TTC549 (cell line): ENCODE results near the gene FAM107A.

Experiments used
- FAIRE-seq: peaks from 2 replicates; lab custom pipeline; 2012; peaks lifted over from hg19 to GRCh38; lab: Jason Lieb, UNC

FAM107A gene, protein sequence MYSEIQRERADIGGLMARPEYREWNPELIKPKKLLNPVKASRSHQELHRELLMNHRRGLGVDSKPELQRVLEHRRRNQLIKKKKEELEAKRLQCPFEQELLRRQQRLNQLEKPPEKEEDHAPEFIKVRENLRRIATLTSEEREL

DNA sequence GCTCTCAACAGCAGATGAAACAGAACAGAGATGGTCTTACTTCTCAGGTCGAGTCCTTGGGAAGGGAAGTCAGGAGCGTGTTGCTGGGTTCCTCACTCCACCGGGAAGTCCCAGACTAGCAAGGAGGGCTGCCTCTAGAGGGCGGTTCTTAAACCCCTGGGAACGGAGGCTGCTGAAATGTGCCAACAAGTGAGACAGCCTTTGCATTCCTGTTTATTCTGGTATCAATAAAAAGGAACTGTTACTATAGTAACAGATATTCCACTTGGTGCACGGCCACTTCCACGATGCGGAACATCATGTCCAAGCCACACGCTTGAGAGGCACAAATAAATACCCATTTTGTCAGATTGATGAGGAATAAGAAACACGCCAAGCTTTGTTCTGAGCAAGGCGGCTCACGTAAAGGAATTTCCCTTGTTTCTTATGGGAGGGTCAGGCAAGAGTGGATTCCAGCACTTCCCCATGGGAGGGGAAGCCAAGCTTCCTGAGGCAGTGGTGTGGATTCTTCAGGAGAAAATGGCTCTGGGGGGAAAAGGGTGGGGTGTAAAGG is at the start of gene FAM107A:
Gene FAM107A (minus strand): TSS at position 123 of the 553 bp plus-strand sequence. CDS start 7,531 bp downstream, outside the sequence.
- no peak for FAIRE-seq

DNA sequence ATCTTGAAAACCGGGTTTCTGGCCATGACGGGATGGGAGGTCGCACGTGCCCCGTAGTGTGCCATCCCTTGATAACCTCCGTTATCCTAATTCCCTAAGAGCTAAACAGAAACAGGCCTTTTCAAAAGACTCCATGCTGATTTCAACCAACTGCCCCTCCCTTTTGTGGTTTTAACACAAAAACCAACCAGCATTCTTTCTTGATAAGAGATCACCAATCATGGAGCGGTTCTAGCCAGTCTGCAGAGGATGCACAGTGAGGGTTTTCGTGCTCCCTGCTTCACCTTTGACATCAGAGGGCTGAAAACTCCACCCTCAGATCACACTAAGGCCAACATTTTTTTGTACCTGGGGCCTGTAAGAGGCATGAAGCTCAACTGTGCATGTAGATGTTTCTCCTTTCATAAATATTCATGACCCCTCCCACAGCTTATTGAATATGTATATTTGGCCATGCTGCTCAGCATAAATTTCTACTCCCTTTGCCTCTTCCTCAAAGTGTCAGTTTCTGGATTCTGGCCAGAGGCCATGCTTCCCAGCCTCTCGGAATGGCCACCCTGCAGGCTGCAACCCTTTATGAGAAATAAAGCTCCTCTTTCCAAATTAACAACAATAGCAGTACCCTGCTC is 48.1 kb upstream of the FAM107A start:
- no peak for FAIRE-seq

DNA sequence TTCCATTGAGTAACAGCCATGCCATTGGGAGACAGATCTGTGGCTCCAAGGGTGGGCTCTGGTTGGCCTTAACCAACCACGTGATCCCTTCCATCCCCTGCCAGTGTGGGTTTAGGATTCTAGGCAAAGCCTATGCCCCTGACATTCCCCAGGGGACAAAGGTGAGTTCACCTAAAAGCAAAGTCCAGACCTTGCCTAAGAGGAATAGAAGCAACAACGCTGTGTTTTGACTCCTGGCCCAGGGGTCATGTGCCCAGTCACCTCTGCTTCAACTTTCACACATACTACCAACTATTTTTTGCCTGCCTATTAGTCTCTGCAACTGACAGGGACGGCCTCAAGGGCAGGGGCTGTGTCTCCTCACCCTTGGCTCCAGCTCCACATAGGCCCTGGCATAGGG is 47.4 kb upstream of the FAM107A start:
- FAIRE-seq: no peak

DNA sequence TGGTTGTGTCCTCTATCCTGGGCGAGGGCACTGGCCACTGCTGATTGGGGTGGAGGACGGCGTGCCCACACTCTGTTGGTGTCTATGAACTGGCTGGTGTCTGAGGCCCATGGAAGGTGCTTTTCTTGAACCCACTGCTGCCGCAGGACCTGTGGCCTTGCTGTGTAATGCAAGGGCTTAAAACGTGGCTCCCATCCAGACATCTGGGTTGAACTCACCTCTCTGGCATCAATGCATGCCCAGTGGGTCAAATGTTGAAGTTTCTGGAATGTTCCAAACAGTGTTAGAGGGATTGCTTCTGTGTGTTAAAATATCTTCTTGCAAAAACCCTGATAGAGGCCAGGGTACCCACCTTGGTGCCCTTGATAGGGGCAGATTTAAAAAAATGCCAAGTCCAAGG is 46.8 kb upstream of the FAM107A start:
- FAIRE-seq: no peak

DNA sequence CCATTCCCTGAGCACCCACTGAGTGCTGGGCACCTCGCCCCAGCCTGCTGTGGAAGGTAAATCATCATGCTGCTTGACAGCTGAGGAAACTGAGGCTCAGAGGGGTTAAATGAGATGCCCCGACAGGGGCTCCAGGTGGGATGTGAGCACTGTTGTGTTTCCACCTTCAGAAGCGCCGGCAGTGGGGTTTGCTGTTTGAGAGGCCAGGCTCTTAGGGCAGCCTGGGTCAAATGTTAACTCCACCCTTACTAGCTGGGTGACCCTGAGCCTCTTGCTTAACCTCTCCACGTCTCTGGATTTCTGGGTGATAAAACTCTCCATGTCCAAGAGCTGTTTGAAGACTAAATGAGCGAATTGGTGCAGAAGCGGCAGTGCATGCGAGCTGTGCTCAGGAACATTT is 46.3 kb upstream of the FAM107A start:
- no peak for FAIRE-seq

DNA sequence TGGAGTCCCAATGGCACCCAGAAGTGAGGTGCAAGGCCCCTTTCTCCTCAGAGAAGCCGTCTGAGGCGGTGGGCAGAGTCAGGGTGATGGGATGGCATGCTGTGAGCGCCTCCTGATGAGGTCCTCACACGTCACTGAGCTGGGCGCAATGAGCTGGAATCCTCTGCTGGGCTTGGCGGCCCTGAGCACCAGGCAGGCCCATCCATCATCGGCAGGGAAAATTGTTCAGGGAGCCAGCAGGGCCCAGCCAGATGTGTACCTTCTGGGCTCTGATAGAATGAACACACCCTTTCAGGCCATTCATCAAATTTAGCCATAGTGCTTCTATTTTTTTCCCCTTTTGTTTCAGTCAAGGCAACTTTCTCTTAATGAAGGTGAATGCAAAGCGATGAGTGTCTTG is 45.7 kb upstream of the FAM107A start:
- FAIRE-seq: no peak

DNA sequence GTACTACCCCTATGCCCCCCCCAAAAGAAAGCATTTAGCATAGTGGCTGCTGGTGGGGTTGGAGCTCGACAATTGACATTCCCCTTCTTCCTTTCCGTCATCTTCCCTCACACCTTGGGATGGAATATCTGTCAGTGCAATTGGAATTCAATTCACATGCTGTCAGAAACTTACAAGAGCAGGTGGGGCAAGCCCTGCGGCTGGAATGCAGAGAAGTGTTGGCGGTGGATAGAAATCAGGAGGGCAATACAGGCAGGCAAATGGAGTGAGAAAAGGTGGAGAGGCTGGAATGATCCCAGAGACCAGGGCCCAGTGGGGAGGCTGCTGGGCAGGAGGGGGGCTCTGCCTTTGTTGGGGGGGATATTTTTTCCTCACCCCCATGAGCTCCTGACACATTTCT is 45.2 kb upstream of the FAM107A start:
- no peak for FAIRE-seq

DNA sequence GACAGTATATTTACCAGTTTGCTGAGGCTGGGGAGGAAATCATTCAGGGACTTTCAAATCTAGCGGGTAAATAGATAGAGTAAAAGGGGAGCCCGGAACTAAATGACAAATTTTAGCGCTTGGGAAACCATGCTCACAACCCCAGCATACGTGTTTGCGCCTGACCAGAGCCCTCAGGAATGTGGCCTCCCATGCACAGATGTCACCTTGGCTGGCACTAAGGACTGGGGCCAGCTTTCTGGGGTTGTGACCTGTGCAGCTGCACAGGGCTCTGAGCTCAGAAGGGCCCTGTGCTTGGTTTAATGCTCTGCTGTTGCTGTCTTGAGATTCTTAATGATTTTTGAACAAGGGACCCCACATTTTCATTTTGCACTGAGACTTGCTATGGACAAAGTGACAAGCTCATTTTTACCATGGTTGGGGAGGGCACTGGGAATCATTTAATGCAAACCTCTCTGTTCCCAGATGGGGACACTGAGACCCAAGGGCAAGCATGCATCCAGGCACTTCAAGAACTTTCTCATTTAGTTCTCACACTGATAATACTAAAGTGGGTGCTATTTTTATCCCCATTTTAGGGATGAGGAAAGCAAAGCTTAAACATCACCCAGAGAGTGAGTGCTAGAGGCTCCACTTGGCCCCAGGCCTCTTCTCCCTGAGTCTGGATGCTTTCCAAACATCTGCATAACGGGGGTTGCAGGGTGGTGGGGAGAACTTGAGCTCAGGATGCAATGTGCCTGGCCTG is 44.1 kb upstream of the FAM107A start:
- FAIRE-seq: no peak

DNA sequence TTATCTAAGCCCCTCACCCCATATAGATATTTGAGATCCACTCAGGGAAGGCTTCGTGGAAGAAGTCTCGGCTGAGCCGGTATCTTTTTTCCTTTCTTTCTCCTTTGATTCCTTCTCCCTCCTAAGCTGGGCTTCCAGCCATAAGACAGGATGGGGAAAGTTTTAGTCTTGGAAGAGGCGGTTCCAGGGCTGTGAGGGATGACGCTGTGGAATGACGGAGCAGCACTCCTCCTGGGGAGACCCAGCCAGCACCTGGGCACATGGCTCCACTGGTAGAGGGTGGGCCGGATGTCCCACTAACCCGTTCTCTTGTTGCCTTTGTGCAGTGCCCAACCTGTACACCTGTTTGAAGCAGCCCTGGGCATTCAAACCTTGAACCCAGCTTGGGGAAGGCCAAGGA is 43.2 kb upstream of the FAM107A start:
- no peak for FAIRE-seq

DNA sequence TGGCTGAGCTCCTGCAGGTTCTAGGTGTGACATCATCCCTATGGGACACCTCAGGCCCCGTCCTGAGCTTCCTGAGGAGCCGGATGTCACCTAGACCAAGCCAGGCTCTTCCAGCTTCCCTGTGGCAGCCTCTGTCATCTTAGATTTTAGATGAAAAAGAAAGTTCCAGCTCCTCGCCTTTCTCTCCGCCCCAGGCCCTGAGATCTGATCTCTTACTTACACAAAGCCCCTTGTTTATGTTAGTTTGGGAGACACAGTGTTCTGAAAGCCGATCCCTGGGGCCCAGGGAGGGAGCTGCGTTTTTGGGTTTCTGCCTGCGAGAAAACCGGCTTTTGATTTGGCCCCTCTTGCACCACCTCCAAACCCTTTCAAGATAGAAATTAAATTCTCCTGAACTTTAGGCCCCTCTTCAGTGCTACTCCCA is 40.2 kb upstream of the FAM107A start:
- no peak for FAIRE-seq

DNA sequence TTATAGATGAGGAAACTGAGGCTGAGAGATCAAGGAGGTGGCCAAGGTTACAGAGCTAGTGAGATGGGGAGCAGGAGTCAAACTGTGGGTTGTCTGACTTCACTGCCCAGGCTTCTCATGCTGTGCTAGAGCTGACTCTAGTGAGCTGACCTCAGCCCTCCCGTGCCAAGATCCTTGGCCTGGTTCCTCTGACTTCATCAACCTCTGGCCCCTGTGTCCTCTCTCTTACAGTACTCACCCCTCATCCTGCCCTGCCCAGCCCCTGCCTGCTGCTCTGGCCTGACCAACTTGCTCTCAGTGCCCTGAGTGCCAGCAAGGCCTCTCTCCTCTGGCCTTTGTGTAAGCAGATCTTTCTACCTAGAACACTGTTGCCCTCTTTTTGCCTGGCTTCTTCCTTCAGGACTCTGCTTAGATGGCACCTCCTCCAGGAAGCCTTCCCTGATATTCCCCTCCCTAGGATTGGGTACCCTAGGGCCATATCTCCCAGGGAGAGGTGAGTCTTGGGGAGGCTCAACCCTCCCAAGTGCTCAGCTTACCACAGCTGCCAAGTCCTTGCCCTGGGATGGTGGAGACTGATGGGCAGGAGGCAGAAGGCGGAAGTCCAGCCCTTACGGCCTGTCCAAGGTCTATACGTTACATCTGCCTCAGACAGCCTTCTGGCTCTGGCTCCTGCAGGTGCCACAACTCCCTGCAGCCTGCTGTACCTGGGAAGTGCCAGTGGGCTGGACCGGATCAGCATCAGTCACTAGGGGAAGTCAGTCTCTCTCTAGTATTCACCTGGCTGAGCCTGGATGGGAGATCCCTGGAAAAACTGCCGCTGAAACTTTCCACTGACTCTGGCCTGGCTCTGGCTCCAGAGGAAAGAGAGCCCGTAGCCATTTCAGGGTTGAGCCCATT is 36.3 kb upstream of the FAM107A start:
- FAIRE-seq: no peak

DNA sequence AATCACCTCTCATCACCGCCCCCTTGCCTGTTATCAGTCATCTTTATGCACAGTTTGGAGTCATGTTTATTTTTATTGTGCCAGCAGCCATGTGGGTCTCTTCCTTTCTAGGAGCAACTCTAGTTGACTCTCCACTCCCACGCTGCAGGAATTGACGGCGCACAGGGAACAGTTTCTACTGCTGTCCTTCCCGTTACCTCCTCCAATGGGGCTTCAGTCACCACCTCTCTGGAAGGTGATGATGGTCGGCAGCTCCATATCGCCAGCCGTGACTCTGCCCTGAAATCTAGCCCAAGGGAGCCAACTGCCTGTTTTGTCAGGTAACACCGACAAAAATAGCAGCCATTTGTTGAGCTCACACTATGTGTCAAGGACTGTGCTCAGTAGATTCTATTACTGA is 35.6 kb upstream of the FAM107A start:
- FAIRE-seq: no peak

DNA sequence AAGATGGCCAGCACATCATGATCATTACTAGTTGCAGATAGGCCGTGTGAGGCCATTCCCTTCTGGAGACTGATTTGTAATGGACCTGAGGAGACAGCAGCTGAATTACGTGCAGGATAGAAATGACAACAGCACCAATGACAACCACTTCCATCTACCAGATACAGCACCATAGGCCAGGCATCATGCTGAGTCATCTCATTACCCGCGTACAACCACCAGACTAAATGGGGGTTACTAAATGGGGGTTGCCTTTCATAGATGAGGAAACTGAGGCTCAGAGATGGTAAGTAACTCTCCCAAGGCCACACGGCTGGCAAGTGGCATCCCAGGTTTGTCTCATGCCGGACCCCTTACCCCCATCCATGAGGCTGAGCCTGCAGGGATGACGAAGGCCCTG is 32.8 kb upstream of the FAM107A start:
- no peak for FAIRE-seq

DNA sequence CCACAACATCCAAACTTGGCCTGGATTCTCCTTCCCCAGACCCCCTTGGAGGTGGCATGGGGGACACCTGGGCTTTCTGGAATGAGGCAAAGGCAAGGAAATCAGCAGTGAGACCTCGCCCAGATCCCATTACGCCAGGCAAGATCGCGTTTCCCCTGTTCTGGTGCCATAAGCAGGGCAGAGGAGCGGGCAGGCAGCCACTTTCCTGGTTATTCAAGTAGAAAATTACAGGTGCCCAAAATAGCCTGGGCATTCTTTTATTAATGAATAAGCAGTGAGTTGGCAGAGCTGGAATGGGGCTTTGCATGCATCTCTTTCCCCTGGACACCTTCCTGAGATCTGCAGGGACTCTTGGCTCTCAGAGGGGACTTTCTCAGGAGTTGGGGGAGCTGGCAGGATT is 31.5 kb upstream of the FAM107A start:
- FAIRE-seq: no peak

DNA sequence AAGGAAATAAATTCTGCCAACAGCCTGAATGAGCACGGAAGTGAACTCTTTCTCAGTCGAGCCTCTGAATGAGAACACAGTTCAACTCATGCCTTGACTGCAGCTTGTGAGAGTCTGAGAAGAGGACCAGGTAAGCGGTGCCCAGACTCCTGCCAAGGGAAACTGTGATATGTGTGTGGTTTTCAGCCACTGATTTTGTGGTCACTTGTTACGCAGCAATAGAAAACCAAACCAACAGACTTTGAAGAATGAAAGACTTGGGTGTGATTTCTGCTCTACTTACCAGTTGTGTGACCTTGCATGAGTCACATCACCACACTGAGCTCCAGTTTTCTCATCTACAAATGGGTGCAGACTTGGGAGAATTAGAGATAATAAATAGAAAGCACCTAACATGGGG is 30.6 kb upstream of the FAM107A start:
- no peak for FAIRE-seq

DNA sequence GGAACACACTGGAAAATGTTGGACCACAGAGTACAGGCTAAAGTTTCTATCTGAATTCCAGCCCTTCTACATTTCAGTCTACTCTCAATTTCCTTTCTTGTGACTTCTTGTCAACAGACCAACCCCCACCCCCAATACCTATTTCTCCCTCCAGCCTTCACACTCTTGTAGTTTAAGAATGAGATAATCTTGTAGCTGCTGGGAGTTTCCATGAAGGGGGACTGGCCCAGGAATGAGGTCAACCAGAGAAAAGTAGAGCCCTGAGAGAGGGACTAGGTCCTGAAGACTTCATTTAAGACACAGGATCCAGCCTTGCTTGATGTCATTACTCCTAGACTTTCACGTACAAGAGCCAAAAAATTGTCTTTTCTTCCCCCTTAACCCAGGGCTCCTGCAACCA is 29.5 kb upstream of the FAM107A start:
- FAIRE-seq: no peak

DNA sequence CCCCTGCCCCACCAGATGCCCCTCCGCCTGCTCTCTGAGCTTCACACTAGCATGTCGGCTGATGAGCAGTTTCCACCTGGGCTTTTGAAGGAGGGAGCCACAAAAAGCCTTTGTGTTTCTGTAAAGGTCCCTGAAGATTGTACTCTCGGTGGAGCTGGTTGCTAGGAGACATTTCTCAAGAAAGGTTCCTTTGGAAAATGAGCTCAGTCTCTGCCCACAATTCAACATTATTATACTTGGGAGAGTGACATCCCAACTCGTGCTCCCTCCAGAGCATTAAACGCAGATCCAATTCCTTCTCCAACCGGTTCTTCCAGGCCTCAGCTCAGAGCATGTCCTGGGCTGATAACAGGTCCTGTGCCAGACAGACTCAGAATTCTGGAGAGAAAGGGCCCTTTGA is 26.8 kb upstream of the FAM107A start:
- FAIRE-seq: no peak

DNA sequence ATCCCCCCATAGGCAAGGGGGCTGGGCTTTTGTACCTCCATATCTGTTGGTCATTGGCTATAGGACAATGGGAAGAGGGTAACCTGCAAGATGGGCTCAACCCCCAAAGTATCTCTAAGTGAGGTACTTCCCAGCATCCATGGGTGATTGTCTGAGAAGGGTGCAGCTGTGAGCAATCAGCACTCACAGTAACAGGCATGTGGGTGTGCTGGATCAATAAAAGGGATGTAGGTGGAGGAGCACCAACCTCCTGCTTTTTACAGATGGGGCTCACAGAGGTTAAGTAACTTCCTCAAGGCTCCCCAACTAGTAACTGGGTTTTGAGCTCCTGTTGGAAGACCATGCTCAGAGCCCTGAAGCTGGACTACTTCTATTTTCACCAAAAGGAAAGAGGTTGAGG is 26.4 kb upstream of the FAM107A start:
- FAIRE-seq: no peak

DNA sequence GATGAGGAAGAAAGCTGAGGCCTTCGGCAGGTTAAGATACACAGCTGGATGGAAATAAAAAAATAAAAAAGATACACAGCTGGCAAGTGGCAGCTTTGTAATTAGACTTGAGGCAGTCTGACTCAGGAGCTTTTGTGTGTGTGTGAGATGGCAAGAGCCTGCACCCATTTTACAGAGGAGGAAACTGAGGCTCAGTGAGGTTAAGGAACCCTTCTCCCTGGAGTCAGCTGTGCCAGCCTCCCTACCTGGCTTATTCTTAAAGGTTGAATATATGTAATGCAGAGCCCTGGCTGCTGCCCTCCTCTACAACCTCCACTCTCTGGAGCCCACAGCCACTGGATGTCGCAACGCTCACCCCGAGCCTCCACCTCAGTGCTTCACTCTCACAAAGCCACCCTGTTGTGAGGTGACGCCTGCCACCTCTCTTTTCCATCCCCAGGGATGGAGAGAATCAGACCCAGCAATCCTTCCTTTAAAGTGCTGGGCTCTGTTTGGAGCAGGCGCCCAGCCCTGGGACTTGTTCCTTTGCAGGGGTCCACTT is 20.6 kb upstream of the FAM107A start:
- FAIRE-seq: no peak

DNA sequence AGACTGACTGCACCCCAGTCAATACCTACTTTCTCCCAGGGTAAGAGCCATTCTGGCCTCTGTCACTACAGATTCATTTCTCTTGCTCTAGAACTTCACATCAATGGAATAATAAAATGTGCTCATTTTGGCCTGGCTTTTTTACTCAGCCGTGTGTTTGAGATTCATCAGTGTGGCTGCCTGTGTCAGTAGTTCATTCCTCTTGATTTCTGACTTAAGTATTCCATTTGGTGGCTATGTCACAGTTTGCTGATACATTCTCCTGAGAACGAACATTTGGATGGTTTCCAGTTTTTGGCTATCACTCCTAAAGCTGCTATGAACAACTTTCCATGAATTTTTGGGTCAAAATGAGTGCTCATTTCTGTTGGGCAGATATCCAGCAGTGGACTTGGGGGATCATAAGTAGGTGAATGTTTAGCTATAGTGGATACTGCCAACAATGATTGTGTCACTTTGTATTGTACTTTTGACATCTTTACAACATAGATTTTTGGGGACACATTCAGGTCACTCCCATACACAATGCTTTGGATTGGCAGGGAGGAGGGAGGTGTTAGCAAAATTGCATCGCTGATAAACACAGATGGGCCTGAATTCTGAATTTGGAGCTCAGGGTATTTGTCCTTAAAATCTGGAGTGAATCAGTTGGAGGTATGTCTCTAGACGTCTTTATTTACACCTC is 19.8 kb upstream of the FAM107A start:
- no peak for FAIRE-seq

DNA sequence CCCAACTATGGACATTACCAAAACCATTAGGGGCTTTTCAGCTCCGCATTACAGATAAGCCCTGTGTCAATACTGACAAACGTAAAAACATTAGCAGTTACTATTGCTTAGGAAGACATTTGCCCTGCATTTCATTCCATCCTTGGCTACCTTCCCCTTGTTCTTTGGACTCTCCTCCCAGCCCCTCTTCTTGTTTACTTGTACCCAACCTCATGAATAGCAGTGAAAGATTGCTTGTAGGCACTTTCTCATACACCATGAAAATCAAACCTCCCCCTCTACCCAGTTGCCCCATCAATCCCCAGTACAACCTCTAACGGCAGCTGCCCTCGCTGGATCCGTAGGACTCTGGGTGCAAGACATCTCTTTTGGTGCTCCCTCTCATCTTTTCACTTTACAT is 16.9 kb upstream of the FAM107A start:
- no peak for FAIRE-seq
